ENCODE measurements around the gene TAS2R42. TPM values are rescaled to one million over a fixed set of nuclear protein-coding genes. Genes with fewer than 3 reads are reported as not detected.

Gene TAS2R42
- total RNA-seq, result not detected

- H3K27me3 ChIP-seq (ENCODE audit: control insufficient read depth in 3 of 3, insufficient read depth in 3 of 3, low read length in 3 of 3), result no peaks in the 10 kb centered on the region
- H3K27ac ChIP-seq (ENCODE audit: low read depth, low read length), result no peak within 1 kb of the TSS
Observed at GRCh38 chr12:11186837-11187236, at the start of gene TAS2R42. Gene TAS2R42, minus strand, starts transcription at chr12:11186937. Its CDS starts 0 bp downstream, at chr12:11186937.

DNA sequence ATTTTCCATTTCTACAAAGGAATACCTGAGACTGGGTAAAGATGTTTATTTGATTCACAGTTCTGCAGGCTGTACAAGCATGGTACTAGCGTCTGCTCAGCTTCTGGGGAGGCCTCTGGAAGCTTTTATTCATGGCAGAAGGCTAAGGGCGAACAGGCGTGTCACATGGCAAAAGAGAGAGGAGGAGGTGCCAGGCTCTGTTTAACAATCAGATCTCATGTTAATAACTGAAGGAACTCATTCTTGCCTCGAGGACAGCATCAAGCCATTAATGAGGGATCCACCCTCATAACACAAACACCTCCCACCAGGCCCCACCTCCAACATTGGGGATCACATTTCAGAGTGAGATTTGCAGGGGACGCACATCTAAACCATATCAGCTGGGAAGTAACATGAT, 46.8 kb upstream of the TAS2R42 start:
- Histone ChIP-seq H3K9me3 (ENCODE audit: control insufficient read depth in 3 of 3, low read length in 3 of 3) (no peaks in the 10 kb centered on the region), H3K9ac (ENCODE audit: low read depth in 1 of 3, low read length in 3 of 3) (no peak overlapping the region), H3K27me3 (ENCODE audit: control insufficient read depth in 3 of 3, insufficient read depth in 3 of 3, low read length in 3 of 3) (no peaks in the 10 kb centered on the region), H3K36me3 (ENCODE audit: control insufficient read depth in 3 of 3, insufficient read depth in 3 of 3, low read length in 3 of 3) (no peaks in the 10 kb centered on the region), H3K27ac (ENCODE audit: low read depth, low read length) (no peak overlapping the region), H3K4me1 (ENCODE audit: control insufficient read depth in 3 of 3, insufficient read depth in 3 of 3, low read length in 3 of 3) (no peaks in the 10 kb centered on the region), H3K4me3 (ENCODE audit: low read length in 3 of 3) (no peak overlapping the region)

More at GRCh38 chr12:11186837-11187236, at the start of gene TAS2R42:
- H3K9me3 ChIP-seq (ENCODE audit: control insufficient read depth in 3 of 3, low read length in 3 of 3), result no peaks in the 10 kb centered on the region
- no peak within 1 kb of the TSS for H3K9ac ChIP-seq (ENCODE audit: low read depth in 1 of 3, low read length in 3 of 3)
- no peak within 1 kb of the TSS for H3K4me3 ChIP-seq (ENCODE audit: low read length in 3 of 3)
- H3K4me1 ChIP-seq (ENCODE audit: control insufficient read depth in 3 of 3, insufficient read depth in 3 of 3, low read length in 3 of 3), result no peaks in the 10 kb centered on the region
- H3K36me3 ChIP-seq (ENCODE audit: control insufficient read depth in 3 of 3, insufficient read depth in 3 of 3, low read length in 3 of 3), result no peaks in the 10 kb centered on the region

- Histone ChIP-seq H3K9me3 (ENCODE audit: control insufficient read depth in 3 of 3, low read length in 3 of 3) (no peaks in the 10 kb centered on the region), H3K36me3 (ENCODE audit: control insufficient read depth in 3 of 3, insufficient read depth in 3 of 3, low read length in 3 of 3) (no peaks in the 10 kb centered on the region), H3K27me3 (ENCODE audit: control insufficient read depth in 3 of 3, insufficient read depth in 3 of 3, low read length in 3 of 3) (no peaks in the 10 kb centered on the region), H3K27ac (ENCODE audit: low read depth, low read length) (no peak overlapping the region), H3K4me1 (ENCODE audit: control insufficient read depth in 3 of 3, insufficient read depth in 3 of 3, low read length in 3 of 3) (no peaks in the 10 kb centered on the region), H3K4me3 (ENCODE audit: low read length in 3 of 3) (no peak overlapping the region), H3K9ac (ENCODE audit: low read depth in 1 of 3, low read length in 3 of 3) (no peak overlapping the region)
Observed at GRCh38 chr12:11228296-11228879, 41.7 kb upstream of the TAS2R42 start.

- H3K4me1 ChIP-seq (ENCODE audit: control insufficient read depth in 3 of 3, insufficient read depth in 3 of 3, low read length in 3 of 3), result no peaks in the 10 kb centered on the region
- no peaks in the 10 kb centered on the region for H3K36me3 ChIP-seq (ENCODE audit: control insufficient read depth in 3 of 3, insufficient read depth in 3 of 3, low read length in 3 of 3)
- H3K9me3 ChIP-seq (ENCODE audit: control insufficient read depth in 3 of 3, low read length in 3 of 3), result no peaks in the 10 kb centered on the region
- no peaks in the 10 kb centered on the region for H3K27me3 ChIP-seq (ENCODE audit: control insufficient read depth in 3 of 3, insufficient read depth in 3 of 3, low read length in 3 of 3)
- no peak overlapping the region for H3K27ac ChIP-seq (ENCODE audit: low read depth, low read length)
- no peak overlapping the region for H3K9ac ChIP-seq (ENCODE audit: low read depth in 1 of 3, low read length in 3 of 3)
- H3K4me3 ChIP-seq (ENCODE audit: low read length in 3 of 3), result no peak overlapping the region
Observed at GRCh38 chr12:11227373-11227772, 40.6 kb upstream of the TAS2R42 start.

GRCh38 chr12:11209113-11209512, 22.4 kb upstream of the TAS2R42 start:
- no peak overlapping the region for H3K9ac ChIP-seq (ENCODE audit: low read depth in 1 of 3, low read length in 3 of 3)
- H3K27ac ChIP-seq (ENCODE audit: low read depth, low read length), result no peak overlapping the region
- H3K4me1 ChIP-seq (ENCODE audit: control insufficient read depth in 3 of 3, insufficient read depth in 3 of 3, low read length in 3 of 3), result no peaks in the 10 kb centered on the region
- no peaks in the 10 kb centered on the region for H3K36me3 ChIP-seq (ENCODE audit: control insufficient read depth in 3 of 3, insufficient read depth in 3 of 3, low read length in 3 of 3)
- H3K4me3 ChIP-seq (ENCODE audit: low read length in 3 of 3), result no peak overlapping the region
- H3K9me3 ChIP-seq (ENCODE audit: control insufficient read depth in 3 of 3, low read length in 3 of 3), result no peaks in the 10 kb centered on the region
- H3K27me3 ChIP-seq (ENCODE audit: control insufficient read depth in 3 of 3, insufficient read depth in 3 of 3, low read length in 3 of 3), result no peaks in the 10 kb centered on the region

DNA sequence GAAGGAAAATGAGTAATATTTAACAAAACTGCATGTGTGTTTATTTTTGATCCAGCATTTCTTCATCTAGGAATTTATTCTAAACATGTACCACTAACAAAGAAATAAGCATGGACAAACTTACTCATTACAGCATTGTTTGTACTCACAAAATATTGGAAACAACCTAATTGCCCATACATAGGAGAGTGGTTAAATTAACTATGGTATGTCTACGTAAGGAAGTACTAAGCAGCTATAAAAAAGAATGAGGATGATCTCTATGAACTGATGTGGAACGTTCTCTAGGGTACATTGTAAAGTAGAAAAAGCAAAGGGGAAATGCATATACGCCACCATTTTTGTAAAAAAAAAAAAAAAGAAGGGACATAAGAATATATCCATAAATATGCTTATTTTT, 17.4 kb upstream of the TAS2R42 start:
- Histone ChIP-seq H3K9ac (ENCODE audit: low read depth in 1 of 3, low read length in 3 of 3) (no peak overlapping the region), H3K9me3 (ENCODE audit: control insufficient read depth in 3 of 3, low read length in 3 of 3) (no peaks in the 10 kb centered on the region), H3K4me3 (ENCODE audit: low read length in 3 of 3) (no peak overlapping the region), H3K36me3 (ENCODE audit: control insufficient read depth in 3 of 3, insufficient read depth in 3 of 3, low read length in 3 of 3) (no peaks in the 10 kb centered on the region), H3K27me3 (ENCODE audit: control insufficient read depth in 3 of 3, insufficient read depth in 3 of 3, low read length in 3 of 3) (no peaks in the 10 kb centered on the region), H3K4me1 (ENCODE audit: control insufficient read depth in 3 of 3, insufficient read depth in 3 of 3, low read length in 3 of 3) (no peaks in the 10 kb centered on the region), H3K27ac (ENCODE audit: low read depth, low read length) (no peak overlapping the region)

DNA sequence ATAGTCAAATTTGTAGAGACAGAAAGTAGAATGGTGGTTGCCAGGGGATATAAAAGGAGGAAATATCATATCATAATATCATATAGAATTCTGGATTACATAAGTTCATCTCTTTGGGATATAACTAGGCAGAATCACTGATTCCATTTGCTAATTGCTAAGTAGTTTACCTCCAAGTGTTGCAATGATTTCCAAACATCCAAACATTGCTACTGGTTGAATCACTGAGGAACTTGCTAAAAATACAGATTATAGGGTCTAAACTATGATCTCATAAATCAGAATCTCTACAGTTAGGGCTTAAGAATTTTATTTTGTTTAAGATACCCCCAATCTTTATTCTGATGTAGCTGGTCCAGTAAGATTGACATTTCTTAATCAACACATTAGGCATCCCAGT, 16.1 kb upstream of the TAS2R42 start:
- Histone ChIP-seq H3K27ac (ENCODE audit: low read depth, low read length) (no peak overlapping the region), H3K9me3 (ENCODE audit: control insufficient read depth in 3 of 3, low read length in 3 of 3) (no peaks in the 10 kb centered on the region), H3K9ac (ENCODE audit: low read depth in 1 of 3, low read length in 3 of 3) (no peak overlapping the region), H3K4me1 (ENCODE audit: control insufficient read depth in 3 of 3, insufficient read depth in 3 of 3, low read length in 3 of 3) (no peaks in the 10 kb centered on the region), H3K27me3 (ENCODE audit: control insufficient read depth in 3 of 3, insufficient read depth in 3 of 3, low read length in 3 of 3) (no peaks in the 10 kb centered on the region), H3K36me3 (ENCODE audit: control insufficient read depth in 3 of 3, insufficient read depth in 3 of 3, low read length in 3 of 3) (no peaks in the 10 kb centered on the region), H3K4me3 (ENCODE audit: low read length in 3 of 3) (no peak overlapping the region)

GRCh38 chr12:11183011-11183410, 3.7 kb downstream of the TAS2R42 start:
- H3K27ac ChIP-seq (ENCODE audit: low read depth, low read length), result no peak overlapping the region

DNA sequence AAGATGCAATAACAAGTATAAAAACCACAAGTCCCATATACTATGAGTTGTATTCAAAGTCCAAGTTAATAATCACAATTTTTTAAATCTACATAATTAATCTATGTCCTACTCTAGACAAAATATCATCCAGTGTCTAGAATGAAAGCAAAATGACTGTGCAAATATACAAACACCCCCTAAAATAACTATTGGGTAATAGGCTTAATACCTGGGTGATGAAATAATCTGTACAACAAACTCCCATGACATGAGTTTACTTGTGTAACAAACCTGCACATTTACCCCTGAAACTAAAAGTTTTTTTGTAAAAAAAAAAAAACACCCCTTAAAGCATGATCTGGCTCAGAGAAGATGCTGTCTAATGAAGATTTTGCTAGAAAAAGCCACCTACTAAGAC, 4.2 kb downstream of the TAS2R42 start:
- Histone ChIP-seq H3K9ac (ENCODE audit: low read depth in 1 of 3, low read length in 3 of 3) (no peak overlapping the region), H3K27ac (ENCODE audit: low read depth, low read length) (no peak overlapping the region), H3K4me1 (ENCODE audit: control insufficient read depth in 3 of 3, insufficient read depth in 3 of 3, low read length in 3 of 3) (no peaks in the 10 kb centered on the region), H3K4me3 (ENCODE audit: low read length in 3 of 3) (no peak overlapping the region), H3K27me3 (ENCODE audit: control insufficient read depth in 3 of 3, insufficient read depth in 3 of 3, low read length in 3 of 3) (no peaks in the 10 kb centered on the region), H3K9me3 (ENCODE audit: control insufficient read depth in 3 of 3, low read length in 3 of 3) (no peaks in the 10 kb centered on the region), H3K36me3 (ENCODE audit: control insufficient read depth in 3 of 3, insufficient read depth in 3 of 3, low read length in 3 of 3) (no peaks in the 10 kb centered on the region)

More at GRCh38 chr12:11183011-11183410, 3.7 kb downstream of the TAS2R42 start:
- Histone ChIP-seq H3K4me1 (ENCODE audit: control insufficient read depth in 3 of 3, insufficient read depth in 3 of 3, low read length in 3 of 3) (no peaks in the 10 kb centered on the region), H3K36me3 (ENCODE audit: control insufficient read depth in 3 of 3, insufficient read depth in 3 of 3, low read length in 3 of 3) (no peaks in the 10 kb centered on the region), H3K4me3 (ENCODE audit: low read length in 3 of 3) (no peak overlapping the region), H3K27me3 (ENCODE audit: control insufficient read depth in 3 of 3, insufficient read depth in 3 of 3, low read length in 3 of 3) (no peaks in the 10 kb centered on the region), H3K9ac (ENCODE audit: low read depth in 1 of 3, low read length in 3 of 3) (no peak overlapping the region), H3K9me3 (ENCODE audit: control insufficient read depth in 3 of 3, low read length in 3 of 3) (no peaks in the 10 kb centered on the region)

DNA sequence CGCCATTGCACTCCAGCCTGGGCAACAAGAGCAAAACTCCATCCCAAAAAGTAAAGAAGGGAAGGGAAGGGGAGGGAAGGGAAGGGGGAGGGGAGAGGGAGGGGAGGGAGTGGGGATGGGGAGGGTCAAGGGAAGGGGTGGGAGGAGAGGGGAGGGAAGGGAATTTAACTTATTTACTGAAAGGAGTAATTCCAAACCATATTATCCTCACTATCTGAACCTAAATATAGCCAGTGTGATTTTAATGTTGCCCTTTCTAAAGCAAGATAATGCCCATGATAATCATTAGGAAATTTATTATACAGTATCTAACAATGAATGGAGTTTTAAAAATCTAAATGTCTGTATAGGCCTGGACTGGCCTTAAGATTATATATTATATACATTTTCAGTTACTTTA, 8.5 kb downstream of the TAS2R42 start:
- no peaks in the 10 kb centered on the region for H3K9me3 ChIP-seq (ENCODE audit: control insufficient read depth in 3 of 3, low read length in 3 of 3)
- H3K36me3 ChIP-seq (ENCODE audit: control insufficient read depth in 3 of 3, insufficient read depth in 3 of 3, low read length in 3 of 3), result no peaks in the 10 kb centered on the region
- no peaks in the 10 kb centered on the region for H3K4me1 ChIP-seq (ENCODE audit: control insufficient read depth in 3 of 3, insufficient read depth in 3 of 3, low read length in 3 of 3)
- H3K4me3 ChIP-seq (ENCODE audit: low read length in 3 of 3), result no peak overlapping the region
- H3K27me3 ChIP-seq (ENCODE audit: control insufficient read depth in 3 of 3, insufficient read depth in 3 of 3, low read length in 3 of 3), result no peaks in the 10 kb centered on the region
- no peak overlapping the region for H3K27ac ChIP-seq (ENCODE audit: low read depth, low read length)
- H3K9ac ChIP-seq (ENCODE audit: low read depth in 1 of 3, low read length in 3 of 3), result no peak overlapping the region

Measured in skeletal muscle tissue (tissue), 4 donors.